OCI-LY7 (cell line): ENCODE measurements around the gene BTG4.

Source experiments
- EZH2phosphoT487 ChIP-seq: fragments of 200-600 bp; sonication (generic); IDR thresholded peaks from 2 replicates; pipeline ENCODE4 v1.6.1; 2018; ENCODE audit warnings: low read depth, borderline replicate concordance, mild to moderate bottlenecking, mixed run types, antibody characterized with exemption, low read length, moderate library complexity, mixed read lengths
- TF ChIP-seq, protein P1 (sequence below): fragments of 200-600 bp; sonication (generic); conservative IDR thresholded peaks from 2 replicates; pipeline ENCODE4 v1.5.1; 2014; ENCODE audit warnings: mild to moderate bottlenecking, antibody characterized with exemption, low read length, moderate library complexity, mixed read lengths

DNA sequence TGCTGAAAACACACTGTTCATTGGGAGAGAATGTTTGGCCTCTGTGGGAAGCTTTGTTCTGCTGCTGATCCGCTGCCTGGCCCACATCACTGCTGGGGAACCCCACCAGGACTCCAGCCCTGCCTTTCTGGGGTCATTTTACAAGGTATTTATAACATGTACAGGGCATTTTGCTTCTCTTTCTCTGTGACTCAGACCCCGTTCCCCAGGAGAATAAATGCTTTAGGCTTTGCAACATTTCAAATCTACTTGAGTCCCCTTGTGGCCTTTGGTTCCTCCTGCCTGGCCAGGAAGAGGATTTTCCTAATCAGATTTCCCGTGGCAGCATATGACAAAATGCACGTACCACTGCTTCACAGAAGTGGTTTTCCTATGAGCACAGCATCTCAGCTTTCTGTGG, 43.0 kb downstream of the BTG4 start:
- TF ChIP-seq, protein P1, sequence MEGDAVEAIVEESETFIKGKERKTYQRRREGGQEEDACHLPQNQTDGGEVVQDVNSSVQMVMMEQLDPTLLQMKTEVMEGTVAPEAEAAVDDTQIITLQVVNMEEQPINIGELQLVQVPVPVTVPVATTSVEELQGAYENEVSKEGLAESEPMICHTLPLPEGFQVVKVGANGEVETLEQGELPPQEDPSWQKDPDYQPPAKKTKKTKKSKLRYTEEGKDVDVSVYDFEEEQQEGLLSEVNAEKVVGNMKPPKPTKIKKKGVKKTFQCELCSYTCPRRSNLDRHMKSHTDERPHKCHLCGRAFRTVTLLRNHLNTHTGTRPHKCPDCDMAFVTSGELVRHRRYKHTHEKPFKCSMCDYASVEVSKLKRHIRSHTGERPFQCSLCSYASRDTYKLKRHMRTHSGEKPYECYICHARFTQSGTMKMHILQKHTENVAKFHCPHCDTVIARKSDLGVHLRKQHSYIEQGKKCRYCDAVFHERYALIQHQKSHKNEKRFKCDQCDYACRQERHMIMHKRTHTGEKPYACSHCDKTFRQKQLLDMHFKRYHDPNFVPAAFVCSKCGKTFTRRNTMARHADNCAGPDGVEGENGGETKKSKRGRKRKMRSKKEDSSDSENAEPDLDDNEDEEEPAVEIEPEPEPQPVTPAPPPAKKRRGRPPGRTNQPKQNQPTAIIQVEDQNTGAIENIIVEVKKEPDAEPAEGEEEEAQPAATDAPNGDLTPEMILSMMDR, result no peak
- TF ChIP-seq EZH2phosphoT487, result no peak
